ENCODE data around the gene B3GALT4.
"Not testable (repeated sequence)": the region's sequence is repeated elsewhere in the genome, so short reads cannot be mapped to it uniquely, and the experiment has no call there.

The B3GALT4 gene

GRCh38 chr6:33249732-33250630 is 26.9 kb upstream of the B3GALT4 start:
- no peak overlapping the region for H2AFZ ChIP-seq (ENCODE audit: low read length, unreplicated experiment)

GRCh38 chr6:33250731-33251130 is 26.2 kb upstream of the B3GALT4 start:
- Histone ChIP-seq H3K27me3 (ENCODE audit: insufficient read depth, low read length) (no peaks in the 10 kb centered on the region), H3K4me1 (ENCODE audit: control insufficient read depth, insufficient read depth, low read length, unreplicated experiment) (peaks cover 36% of the 10 kb centered on the region), H3K36me3 (ENCODE audit: insufficient read depth, low read length) (peaks cover 5% of the 10 kb centered on the region; the same call in 1 of the 2 replicates), H3K27ac (ENCODE audit: low read depth, low read length) (peak overlapping the region; percentile 86), H2AFZ (ENCODE audit: low read length, unreplicated experiment) (no peak overlapping the region), H3K4me3 (ENCODE audit: low read depth, low read length) (peak overlapping the region; percentile 76), H3K79me2 (ENCODE audit: control insufficient read depth, insufficient read depth, low read length, unreplicated experiment) (peaks cover 10% of the 10 kb centered on the region)

More at GRCh38 chr6:33249732-33250630, 26.9 kb upstream of the B3GALT4 start:
- H3K36me3 ChIP-seq (ENCODE audit: insufficient read depth, low read length) = peaks cover 5% of the 10 kb centered on the region; the same call in 1 of the 2 replicates
- H3K27me3 ChIP-seq (ENCODE audit: insufficient read depth, low read length) = no peaks in the 10 kb centered on the region
- peaks cover 36% of the 10 kb centered on the region for H3K4me1 ChIP-seq (ENCODE audit: control insufficient read depth, insufficient read depth, low read length, unreplicated experiment)
- peak overlapping the region; percentile 76 for H3K4me3 ChIP-seq (ENCODE audit: low read depth, low read length)
- peak overlapping the region; percentile 86 for H3K27ac ChIP-seq (ENCODE audit: low read depth, low read length)
- peaks cover 10% of the 10 kb centered on the region for H3K79me2 ChIP-seq (ENCODE audit: control insufficient read depth, insufficient read depth, low read length, unreplicated experiment)

GRCh38 chr6:33251395-33252012 is 25.4 kb upstream of the B3GALT4 start:
- no peaks in the 10 kb centered on the region for H3K27me3 ChIP-seq (ENCODE audit: insufficient read depth, low read length)
- peaks cover 36% of the 10 kb centered on the region for H3K4me1 ChIP-seq (ENCODE audit: control insufficient read depth, insufficient read depth, low read length, unreplicated experiment)
- peaks cover 5% of the 10 kb centered on the region; the same call in 1 of the 2 replicates for H3K36me3 ChIP-seq (ENCODE audit: insufficient read depth, low read length)
- no peak overlapping the region for H3K27ac ChIP-seq (ENCODE audit: low read depth, low read length)
- H2AFZ ChIP-seq (ENCODE audit: low read length, unreplicated experiment) = no peak overlapping the region
- no peak overlapping the region for H3K4me3 ChIP-seq (ENCODE audit: low read depth, low read length)
- peaks cover 10% of the 10 kb centered on the region for H3K79me2 ChIP-seq (ENCODE audit: control insufficient read depth, insufficient read depth, low read length, unreplicated experiment)

DNA sequence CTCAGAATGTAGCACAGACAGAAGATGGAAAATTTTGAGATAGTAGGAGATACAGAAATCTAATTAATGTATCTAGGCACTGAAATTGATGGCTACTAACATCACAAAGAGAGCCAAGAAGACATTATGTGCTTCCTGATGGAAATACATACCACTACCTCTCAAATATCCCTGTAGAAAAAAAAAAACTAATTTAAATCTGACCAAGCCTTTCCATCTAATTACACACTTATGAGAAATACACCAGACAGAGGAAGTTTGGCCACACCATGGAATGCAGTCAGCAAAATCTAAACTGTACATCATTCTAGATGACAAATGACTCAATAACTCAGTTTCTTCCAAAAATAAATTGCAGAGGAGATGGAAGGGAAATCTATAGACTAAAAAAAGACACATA is 24.2 kb upstream of the B3GALT4 start:
- Histone ChIP-seq H3K4me3 (ENCODE audit: low read depth, low read length) (no peak overlapping the region), H3K79me2 (ENCODE audit: control insufficient read depth, insufficient read depth, low read length, unreplicated experiment) (peaks cover 10% of the 10 kb centered on the region), H3K27ac (ENCODE audit: low read depth, low read length) (peak overlapping the region; percentile 42), H3K27me3 (ENCODE audit: insufficient read depth, low read length) (no peaks in the 10 kb centered on the region), H3K4me1 (ENCODE audit: control insufficient read depth, insufficient read depth, low read length, unreplicated experiment) (peaks cover 36% of the 10 kb centered on the region), H2AFZ (ENCODE audit: low read length, unreplicated experiment) (no peak overlapping the region), H3K36me3 (ENCODE audit: insufficient read depth, low read length) (peaks cover 13% of the 10 kb centered on the region)

- Histone ChIP-seq H3K36me3 (ENCODE audit: insufficient read depth, low read length) (peaks cover 13% of the 10 kb centered on the region), H3K4me3 (ENCODE audit: low read depth, low read length) (no peak overlapping the region), H2AFZ (ENCODE audit: low read length, unreplicated experiment) (no peak overlapping the region), H3K27ac (ENCODE audit: low read depth, low read length) (no peak overlapping the region), H3K27me3 (ENCODE audit: insufficient read depth, low read length) (no peaks in the 10 kb centered on the region), H3K4me1 (ENCODE audit: control insufficient read depth, insufficient read depth, low read length, unreplicated experiment) (peaks cover 32% of the 10 kb centered on the region), H3K79me2 (ENCODE audit: control insufficient read depth, insufficient read depth, low read length, unreplicated experiment) (peaks cover 10% of the 10 kb centered on the region)
These were observed 22.3 kb upstream of the B3GALT4 start for GRCh38 chr6:33254591-33254990.

GRCh38 chr6:33259032-33259431 is 17.9 kb upstream of the B3GALT4 start:
- Histone ChIP-seq H3K27ac (ENCODE audit: low read depth, low read length) (no peak overlapping the region), H3K4me1 (ENCODE audit: control insufficient read depth, insufficient read depth, low read length, unreplicated experiment) (peaks cover 13% of the 10 kb centered on the region), H3K4me3 (ENCODE audit: low read depth, low read length) (no peak overlapping the region), H2AFZ (ENCODE audit: low read length, unreplicated experiment) (no peak overlapping the region), H3K36me3 (ENCODE audit: insufficient read depth, low read length) (peaks cover 11% of the 10 kb centered on the region), H3K79me2 (ENCODE audit: control insufficient read depth, insufficient read depth, low read length, unreplicated experiment) (no peaks in the 10 kb centered on the region), H3K27me3 (ENCODE audit: insufficient read depth, low read length) (no peaks in the 10 kb centered on the region)

- H3K27ac ChIP-seq (ENCODE audit: low read depth, low read length); H3K79me2 ChIP-seq (ENCODE audit: control insufficient read depth, insufficient read depth, low read length, unreplicated experiment); H2AFZ ChIP-seq (ENCODE audit: low read length, unreplicated experiment); H3K27me3 ChIP-seq (ENCODE audit: insufficient read depth, low read length); H3K4me3 ChIP-seq (ENCODE audit: low read depth, low read length): not testable (repeated sequence)
- H3K36me3 ChIP-seq (ENCODE audit: insufficient read depth, low read length) = peaks cover 11% of the 10 kb centered on the region
- peaks cover 13% of the 10 kb centered on the region for H3K4me1 ChIP-seq (ENCODE audit: control insufficient read depth, insufficient read depth, low read length, unreplicated experiment)
These were observed 14.4 kb upstream of the B3GALT4 start for GRCh38 chr6:33262490-33262889.

GRCh38 chr6:33264015-33264414 is 12.9 kb upstream of the B3GALT4 start:
- Histone ChIP-seq H2AFZ (ENCODE audit: low read length, unreplicated experiment) (no peak overlapping the region), H3K4me3 (ENCODE audit: low read depth, low read length) (no peak overlapping the region), H3K4me1 (ENCODE audit: control insufficient read depth, insufficient read depth, low read length, unreplicated experiment) (peaks cover 13% of the 10 kb centered on the region), H3K27ac (ENCODE audit: low read depth, low read length) (no peak overlapping the region), H3K27me3 (ENCODE audit: insufficient read depth, low read length) (no peaks in the 10 kb centered on the region), H3K79me2 (ENCODE audit: control insufficient read depth, insufficient read depth, low read length, unreplicated experiment) (no peaks in the 10 kb centered on the region), H3K36me3 (ENCODE audit: insufficient read depth, low read length) (peaks cover 8% of the 10 kb centered on the region)

GRCh38 chr6:33271117-33271467 is 5.8 kb upstream of the B3GALT4 start:
- Histone ChIP-seq H3K36me3 (ENCODE audit: insufficient read depth, low read length) (peaks cover 33% of the 10 kb centered on the region), H3K4me3 (ENCODE audit: low read depth, low read length) (peak overlapping the region; percentile 89), H3K27me3 (ENCODE audit: insufficient read depth, low read length) (no peaks in the 10 kb centered on the region), H3K4me1 (ENCODE audit: control insufficient read depth, insufficient read depth, low read length, unreplicated experiment) (peaks cover 23% of the 10 kb centered on the region), H3K27ac (ENCODE audit: low read depth, low read length) (peak overlapping the region; percentile 83), H2AFZ (ENCODE audit: low read length, unreplicated experiment) (peak overlapping the region; percentile 82), H3K79me2 (ENCODE audit: control insufficient read depth, insufficient read depth, low read length, unreplicated experiment) (peaks cover 54% of the 10 kb centered on the region)

GRCh38 chr6:33271468-33272274 is 5.3 kb upstream of the B3GALT4 start, which contains the start of the genes RPS18 and VPS52:
RPS18 (plus strand) TSS chr6:33272075; CDS start chr6:33272120, 45 bp downstream.
VPS52 (minus strand) TSS chr6:33271876; CDS start chr6:33271675, 201 bp downstream.
- H3K4me3 ChIP-seq (ENCODE audit: low read depth, low read length) = peak within 1 kb of the TSS; percentile 89
- H3K4me1 ChIP-seq (ENCODE audit: control insufficient read depth, insufficient read depth, low read length, unreplicated experiment) = peaks cover 28% of the 10 kb centered on the region
- peak within 1 kb of the TSS; percentile 83 for H3K27ac ChIP-seq (ENCODE audit: low read depth, low read length)
- peaks cover 54% of the 10 kb centered on the region for H3K79me2 ChIP-seq (ENCODE audit: control insufficient read depth, insufficient read depth, low read length, unreplicated experiment)
- H3K36me3 ChIP-seq (ENCODE audit: insufficient read depth, low read length) = peaks cover 33% of the 10 kb centered on the region
- no peaks in the 10 kb centered on the region for H3K27me3 ChIP-seq (ENCODE audit: insufficient read depth, low read length)
- H2AFZ ChIP-seq (ENCODE audit: low read length, unreplicated experiment) = peak within 1 kb of the TSS; percentile 82

Data from ACC112 (cell line).